Stimulated activated CD4-positive, alpha-beta T cell treated with anti-CD3 and anti-CD28 coated beads, Interleukin-12 subunit alpha, Interleukin-12 subunit beta, amount 100 ng/mL, for 48 hours (primary cell): ENCODE results near the gene WNT1.
A peak's percentile ranks its signal among the peaks of the same experiment; 100 is the strongest.

Experiments
- DNase-seq, 3 donors: peaks; one replicate each; pipeline ENCODE4 v3.0.0-alpha.2; 2020; ENCODE audit warnings: low read depth in 2 of 3, low spot score in 1 of 3

The WNT1 gene

DNA sequence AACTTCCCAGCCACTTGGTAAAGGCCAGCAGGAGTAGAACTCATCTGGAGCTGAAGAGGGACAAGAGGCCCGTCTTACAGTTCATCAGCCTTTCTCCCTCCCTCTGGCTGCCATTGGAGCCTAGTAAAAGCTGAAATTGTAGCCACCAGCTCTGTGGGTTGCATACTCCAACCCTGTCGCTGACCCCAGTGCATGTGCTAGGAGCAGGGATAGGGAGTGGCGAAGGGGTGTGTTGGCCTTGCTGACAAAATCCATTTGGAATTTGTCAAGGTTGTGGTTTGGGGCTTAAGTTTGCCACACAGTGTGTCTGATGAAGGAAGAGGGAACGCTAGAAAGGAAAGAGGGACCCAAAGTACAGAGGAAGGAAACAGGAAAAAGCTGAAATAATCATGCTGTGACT is 16.8 kb upstream of the WNT1 start:
- DNase-seq: no peak

DNA sequence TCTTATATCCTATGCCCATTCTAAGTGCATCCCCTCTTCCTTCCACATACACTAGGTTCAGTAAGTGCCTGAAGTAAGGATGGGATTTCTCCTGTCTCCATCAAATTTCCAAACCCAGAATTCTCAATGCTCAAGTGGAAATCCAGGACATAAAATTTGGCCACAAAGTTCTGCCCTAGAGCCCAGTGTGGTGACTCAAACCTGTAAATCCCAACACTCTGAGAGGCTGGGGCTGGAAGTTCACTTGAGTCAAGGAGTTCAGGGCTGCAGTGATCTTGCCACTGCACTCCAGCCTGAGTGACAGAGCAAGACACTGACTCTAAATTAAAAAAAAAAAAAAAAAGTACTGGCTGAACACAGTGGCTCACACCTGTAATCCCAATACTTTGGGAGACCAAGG is 16.3 kb upstream of the WNT1 start:
- DNase-seq: no peak

DNA sequence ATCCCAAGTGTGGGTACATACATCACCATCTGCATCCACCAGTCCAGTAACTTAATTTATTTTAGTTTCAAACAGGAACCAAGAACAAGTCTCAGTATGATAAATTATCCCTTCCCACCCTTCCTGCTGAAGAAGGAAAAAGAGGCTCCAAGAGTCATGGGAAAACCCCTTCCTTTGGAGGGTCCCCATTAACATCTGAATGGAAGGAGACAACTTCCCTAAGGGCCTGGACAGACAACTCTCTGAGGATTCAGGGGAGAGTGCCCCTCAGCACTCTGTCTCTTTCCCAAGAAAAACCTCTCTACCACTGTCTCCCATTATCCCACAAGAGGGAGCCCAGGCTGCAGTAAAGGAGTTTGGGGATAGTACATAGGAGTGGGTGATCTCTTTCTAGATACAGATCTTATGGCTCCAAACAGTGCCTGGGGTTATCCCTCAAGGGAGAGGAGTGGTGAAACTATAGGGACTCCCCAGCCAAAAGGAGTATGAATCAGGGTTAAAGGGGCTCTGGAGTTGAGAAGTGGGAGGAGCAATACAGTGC is 12.8 kb upstream of the WNT1 start:
- DNase-seq: no peak

DNA sequence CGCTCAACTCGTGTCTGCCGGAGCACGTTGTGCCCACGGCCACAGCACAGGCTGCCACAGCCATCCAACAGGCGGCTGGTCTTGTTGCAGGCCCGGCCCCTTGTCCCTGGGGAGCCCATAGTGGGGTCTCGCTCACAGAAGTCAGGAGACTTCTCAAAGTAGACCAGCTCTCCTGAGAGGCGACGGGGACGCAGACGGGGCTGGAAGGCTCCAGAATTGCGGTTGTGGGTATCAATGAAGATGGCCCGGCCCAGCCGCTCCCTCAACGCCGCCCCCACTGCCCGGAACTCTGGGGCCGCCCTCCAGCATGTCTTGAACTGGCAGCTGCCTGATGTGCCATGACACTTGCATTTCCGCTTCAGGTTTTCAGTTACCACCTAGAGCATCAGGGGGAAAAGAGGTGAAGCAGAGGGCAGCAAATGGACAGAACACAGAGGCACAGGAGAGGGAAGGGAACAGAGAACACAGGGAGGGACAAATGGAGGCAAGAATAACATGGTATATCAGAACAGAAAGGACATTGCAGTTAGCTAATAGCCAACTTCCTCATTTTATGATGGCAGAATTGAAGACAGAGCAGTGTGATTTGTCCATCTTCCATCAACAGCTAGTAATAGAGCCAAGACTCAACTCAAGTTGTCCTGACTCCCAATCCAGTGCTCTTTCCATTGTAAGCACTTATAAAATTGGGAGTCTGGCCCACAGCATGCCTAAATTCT is 11.8 kb upstream of the WNT1 start:
- no peak for DNase-seq

DNA sequence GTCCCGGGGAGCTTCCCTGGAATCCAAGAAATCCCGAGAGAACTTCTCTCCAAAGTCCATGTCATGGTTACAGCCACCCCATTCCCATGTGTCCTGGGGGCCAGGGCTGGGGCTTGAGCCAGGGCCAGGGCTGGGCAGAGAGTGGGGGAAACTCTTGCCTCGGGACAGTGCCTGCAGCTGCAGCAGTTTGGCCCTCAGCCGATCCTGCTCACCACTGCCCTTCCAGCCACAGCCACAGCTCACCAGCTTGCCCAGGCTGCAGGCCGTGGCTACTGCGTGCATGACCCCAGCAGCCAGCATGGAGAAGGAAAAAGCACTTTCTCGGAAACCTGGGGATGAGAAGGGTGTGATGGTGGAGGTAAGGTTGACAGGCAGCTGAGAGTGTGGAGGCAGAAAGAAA is 10.1 kb upstream of the WNT1 start:
- DNase-seq: no peak

DNA sequence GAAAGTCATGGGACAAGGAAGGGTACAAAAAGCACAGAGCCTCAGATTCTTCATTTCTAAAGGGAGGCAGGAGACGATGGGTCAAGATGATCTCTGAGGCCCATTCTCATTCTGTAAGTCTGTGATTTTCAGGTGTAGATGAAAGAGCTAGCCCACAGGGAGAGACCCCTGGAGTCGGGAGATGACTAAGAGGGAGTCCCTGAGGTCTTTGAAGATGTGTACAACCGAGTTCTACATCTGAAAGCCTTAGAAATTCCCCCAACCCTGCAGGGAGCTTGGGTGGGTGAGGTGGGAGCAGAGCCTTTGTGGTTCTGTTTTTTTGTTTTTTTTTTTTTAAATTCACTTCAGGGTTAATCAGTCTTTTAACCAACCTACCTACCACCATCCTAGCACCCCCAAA is 9.7 kb upstream of the WNT1 start:
- DNase-seq: no peak

DNA sequence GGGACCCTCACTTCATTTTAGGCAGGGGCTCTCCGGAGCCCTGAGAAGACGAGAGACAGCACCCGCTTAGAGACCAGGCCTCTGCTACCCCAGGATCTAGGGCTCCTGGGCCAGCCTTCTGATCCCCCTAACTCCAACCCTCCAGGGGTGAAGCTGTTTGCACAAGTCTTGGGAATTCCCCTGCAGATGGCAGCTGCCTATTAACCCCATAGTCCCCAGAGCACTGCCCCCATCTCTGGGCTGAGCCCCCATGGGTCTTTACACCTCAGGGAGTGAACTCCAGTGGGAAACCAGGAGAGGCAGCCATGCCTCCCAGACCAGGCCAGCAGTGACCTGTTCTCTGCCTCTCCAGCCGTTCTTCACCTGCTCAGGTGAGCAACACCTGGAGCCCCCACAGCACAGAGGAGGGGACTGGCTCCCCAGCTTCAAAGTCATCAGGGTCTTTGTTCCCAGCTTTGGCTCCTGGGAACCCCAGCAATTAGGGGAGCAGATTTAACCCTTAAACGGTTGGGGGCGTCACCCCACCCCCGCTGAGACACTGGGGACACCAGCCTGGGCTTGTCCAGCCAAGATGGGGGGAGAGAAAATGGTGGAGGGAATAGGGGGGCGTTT is 8.9 kb upstream of the WNT1 start:
- DNase-seq: no peak

DNA sequence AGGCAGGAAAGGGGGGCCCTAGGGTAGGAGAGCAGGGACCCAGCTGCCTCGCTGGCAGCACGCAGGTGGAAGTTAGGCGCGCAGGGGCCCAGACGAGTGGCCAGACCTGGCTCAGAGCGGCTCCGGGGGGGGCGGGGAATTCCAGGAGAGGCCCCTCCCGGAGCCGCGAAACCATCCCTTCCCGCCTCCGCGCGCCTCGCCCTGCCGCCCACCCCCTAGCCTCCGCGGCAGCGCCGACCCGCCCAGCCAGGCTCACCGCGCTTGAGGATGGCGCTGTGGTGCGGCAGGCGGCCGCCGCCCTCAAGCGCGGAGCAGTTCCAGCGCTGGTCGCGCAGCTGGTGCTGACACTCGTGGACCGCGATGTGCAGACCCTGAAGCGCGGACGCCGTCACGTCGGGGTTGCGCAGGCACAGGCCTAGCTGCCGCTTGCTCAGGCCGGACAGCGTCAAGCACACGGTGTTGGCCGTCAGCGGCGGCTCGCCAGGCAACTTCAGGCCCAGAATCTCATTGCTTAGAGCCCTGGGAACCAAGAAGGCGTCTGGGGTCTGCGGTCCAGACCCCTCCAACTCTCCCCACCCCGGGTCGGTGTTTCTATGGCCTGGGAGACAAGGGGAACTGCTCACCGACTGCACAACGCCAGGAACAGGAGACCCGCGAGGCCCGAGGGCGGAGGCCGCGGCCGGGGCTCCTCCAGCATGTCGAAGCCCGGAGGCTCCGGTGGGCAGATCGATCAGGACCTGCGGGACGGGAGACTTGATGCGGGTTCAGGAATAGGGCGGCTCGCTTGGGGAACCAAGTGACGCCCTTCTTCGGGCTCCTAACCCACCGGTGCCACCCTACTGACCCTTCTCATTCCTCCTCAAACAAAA is 8.1 kb upstream of the WNT1 start:
- DNase-seq: no peak

DNA sequence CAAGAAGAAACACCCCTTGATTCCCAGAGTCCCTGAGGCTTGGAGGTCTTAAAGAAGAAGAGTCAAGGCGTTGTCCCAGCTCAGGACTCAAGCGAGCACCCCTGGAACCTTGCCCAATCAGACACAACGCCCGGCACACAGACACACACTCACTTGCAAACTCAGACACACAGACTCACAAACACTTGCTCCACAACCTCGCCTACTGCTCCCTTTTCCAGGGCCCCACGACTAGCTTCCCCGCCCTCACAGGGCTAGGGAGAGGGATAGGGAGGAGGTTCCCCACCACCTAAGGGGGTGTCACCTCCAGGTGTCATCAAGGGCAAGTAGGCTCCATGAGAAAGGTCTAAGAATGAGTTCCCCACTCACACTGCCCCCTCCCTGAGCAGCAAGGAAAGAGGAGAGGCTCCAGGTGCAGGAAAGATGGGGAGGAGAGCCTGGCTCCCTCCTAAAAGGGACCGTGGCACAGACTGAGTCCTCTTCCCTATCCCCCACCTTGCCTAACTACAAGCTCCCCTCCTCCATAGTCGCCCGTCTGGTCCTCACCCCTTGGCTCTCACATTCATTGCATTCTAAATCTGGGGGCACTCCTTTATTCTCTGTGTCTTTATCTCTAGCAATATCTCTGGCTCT is 7.3 kb upstream of the WNT1 start:
- no peak for DNase-seq

DNA sequence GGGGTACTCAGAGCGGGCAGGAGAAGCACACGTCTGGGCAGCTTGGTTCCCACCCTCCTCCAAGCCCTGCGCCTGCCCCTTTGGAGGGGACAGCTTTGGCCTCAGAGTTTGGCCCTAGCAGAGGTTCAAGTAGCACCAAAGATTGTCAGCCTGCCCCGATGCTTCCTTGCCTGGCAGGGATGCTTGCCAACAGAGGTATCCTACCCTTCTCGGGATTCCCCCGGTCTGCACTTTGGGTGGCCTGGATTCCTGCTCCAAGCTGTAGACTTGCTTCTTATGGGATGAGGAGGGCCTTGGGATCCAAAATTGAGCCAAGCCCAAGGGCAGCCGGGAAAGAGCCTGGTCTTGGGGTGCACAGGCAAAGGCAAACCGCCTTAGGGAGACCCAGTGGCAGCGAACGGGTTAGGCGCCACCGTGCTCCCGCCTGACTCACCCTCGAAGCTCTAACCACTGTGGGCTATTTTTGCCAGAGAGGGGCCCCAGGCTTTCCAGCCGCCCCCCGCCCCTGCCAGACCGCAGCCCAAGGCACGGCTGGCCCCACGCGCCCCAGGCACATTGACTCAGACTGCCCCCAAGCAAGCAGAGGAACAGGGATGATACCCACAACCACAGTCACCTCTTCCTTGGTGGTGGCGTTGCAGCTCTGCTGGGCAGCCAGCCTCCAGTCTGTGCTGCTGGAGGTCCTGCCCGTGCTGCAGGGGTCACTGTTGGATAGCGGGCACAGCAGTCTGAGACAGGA is 5.7 kb upstream of the WNT1 start:
- DNase-seq: no peak

DNA sequence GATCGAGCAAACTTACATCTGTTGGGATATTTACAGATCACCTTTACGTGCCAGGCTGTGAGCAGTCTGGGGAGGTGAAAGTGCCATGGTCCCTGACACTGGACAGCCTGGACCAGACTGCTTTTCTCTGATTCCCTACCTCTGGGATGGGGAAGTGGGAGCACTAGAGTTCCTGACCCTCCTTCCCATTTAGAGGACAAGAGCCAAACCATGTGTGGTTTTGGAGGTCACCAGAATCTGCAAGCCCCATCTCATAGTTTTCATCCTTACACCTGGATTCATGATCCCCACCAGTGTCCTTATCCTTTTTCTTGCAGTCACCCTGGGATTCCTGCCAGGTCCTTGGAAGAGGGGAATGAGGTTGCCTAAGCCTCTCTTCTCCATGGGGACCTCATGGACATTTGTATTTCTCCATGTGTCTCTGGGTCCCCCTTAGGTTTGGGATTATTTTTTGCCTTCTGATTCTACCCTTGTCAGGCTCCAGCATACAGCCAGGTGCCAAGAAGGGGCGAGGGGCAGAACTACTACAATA is 5.1 kb upstream of the WNT1 start:
- no peak for DNase-seq

DNA sequence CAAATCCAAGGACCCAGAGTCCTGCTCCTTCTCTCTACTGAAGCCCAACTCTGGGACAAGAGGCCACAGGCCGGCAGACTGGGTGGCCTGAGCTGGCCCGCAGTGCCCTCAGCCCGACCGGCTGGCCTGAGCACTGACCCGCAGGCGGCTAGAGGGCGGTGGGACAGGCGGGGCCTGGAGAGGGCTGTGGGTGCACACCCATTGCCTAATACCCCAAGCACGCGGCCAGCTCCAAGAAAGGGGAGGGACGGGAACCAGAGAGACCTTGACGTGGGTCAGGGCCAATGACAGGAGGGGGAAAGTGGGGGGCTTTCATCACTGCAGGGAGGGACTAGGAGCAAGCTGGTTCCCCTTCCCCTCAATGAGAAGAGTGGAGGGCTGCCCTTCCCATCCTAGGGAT is 4.6 kb upstream of the WNT1 start:
- DNase-seq: no peak

DNA sequence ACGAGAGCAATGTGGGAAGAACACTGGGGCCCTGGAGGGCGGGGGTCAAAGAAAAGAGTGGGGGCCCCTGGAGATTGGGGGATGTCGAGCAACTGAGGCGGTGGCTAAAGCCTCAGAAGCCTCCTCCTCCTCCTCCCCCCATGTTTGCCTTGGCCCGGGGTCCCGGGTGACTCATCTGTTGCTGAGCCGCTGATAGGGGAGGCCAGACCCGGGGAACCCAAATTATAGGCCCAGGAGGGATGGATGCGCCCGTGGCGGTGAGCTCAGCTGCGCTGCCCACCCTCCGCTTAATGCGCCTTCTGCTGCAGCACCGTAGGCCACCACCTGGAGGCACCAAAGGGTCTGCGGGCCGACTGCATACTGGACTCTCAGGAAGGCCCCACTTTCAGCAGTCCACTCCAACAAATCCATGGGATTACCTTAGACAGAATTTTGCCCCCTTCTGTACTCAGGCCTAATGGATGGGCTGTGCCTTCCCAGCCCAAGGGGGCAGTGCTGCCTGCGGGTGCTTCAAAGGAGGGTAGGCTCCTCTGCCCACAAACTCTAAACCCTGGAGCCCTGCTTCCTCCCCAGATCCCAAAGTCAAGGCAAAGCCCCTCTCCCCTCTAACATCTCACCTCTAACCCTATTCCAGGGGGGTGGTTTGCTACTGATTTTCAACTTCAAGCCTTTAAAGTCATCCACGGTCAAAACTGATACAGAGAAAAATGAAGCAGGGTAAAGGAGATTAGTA is 4.0 kb upstream of the WNT1 start:
- no peak for DNase-seq

DNA sequence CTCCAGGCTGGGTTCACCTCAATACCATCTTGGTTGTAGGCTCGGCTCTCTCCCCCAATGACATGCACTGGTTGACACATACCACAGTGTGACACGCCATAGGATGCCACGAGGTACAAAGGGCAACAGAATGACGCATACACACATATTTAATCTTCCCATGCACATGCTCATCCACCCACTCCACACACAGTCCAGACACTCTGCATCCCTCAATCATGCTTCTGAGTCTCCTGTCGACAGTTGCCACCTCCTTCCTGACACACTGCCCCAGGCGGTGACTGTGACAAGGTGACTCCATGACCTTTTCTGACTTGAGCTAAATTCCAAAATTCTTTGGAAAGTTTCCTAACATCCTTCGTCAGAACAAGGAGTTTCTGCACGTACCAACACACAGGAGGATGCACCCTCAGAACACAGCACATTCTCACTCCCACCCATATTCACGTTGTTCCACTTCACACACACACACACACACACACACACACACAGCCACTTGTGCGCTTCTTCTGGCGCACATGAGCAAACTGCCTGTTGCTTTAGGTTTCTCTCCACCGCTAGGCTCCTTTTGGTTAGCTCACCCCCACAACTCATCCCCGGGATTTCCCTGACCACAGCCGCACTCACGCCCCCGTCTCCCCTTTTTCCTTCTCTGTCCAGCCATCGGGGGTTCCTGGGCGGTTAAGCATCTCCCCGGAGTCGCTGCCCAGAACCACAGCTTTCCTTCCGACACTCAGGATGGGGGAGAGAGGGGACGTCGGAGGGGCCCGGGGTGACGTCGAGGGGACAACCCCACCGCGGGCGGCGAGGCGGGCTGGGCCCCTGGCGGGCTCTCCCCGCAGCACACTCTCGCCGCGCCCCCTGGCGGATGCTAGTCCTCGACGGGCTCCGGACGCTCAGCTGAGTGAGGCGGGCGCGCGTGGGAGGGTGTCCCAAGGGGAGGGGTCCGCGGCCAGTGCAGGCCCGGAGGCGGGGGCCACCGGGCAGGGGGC is 536 bp upstream of the WNT1 start:
- DNase-seq: peak; percentile 69 to 84 (median 76)

DNA sequence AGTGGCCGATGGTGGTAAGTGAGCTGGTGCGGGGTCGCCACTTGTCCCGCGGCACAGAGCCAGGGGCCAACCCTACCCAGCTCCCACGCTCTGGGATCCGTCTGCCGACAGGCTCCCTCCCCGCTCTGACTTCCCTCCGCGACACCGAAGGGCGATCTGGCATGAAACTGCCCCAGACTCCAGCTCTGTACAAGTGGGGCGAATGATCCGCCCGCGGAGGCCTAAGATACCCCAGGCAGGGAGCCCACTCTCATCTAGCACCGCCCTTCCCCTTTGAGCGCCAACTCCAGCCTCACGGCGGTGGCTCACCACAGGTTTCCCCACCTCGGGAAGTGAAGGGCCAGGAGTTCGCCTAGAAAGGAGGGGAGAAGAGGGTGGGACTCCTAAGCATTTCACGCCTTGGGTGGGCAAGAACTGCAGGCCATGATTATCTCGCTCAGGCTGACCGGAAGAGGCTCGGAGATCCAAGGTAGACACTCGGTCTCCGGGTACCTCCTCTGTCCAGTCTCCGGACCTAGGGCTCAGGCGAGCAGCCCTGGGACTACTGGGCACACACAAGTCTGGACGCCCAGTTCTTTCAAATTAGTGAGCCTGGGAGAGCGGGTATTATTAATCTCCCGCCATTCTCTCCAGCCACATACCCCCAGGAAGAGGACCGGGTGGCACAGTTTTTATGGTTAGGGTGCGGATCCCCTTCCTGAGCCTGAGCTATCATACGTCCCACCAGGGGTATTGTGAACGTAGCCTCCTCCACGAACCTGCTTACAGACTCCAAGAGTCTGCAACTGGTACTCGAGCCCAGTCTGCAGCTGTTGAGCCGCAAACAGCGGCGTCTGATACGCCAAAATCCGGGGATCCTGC is 849 bp downstream of the WNT1 start:
- DNase-seq: no peak

DNA sequence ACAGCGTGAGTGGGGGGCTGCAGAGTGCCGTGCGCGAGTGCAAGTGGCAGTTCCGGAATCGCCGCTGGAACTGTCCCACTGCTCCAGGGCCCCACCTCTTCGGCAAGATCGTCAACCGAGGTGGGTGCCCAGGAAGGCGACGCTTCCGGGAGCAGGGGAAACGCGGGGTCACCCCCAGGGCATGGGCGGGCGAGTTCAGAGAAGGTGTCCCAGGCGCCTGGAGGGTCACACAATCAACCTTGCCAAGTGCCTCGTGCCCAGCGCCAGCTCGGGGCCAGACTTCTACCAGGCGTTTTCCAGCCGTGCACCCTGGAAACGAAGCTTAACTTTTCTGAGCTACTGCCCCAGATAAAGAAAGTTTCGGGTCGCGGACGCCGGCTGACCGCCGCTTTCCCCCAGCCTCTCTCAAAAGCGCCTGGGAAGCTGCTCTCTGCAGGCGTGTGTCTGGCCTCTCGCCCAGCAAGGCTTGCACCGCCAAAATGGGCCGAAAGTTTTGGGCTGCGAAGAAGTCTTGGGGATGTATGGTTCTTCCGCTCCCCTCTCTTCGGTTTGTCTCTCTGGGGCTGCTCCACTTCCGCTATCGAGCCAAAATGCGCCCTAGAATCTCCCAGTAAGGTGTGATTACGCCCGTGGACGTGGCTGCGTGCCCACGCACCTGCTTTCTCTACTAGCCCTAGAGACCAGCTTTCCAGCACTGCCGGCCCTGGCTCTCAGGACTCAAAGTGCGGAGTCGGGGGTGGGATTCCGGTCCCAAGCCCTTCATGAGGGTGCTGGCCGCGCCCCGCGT is 1.7 kb downstream of the WNT1 start:
- DNase-seq: no peak

DNA sequence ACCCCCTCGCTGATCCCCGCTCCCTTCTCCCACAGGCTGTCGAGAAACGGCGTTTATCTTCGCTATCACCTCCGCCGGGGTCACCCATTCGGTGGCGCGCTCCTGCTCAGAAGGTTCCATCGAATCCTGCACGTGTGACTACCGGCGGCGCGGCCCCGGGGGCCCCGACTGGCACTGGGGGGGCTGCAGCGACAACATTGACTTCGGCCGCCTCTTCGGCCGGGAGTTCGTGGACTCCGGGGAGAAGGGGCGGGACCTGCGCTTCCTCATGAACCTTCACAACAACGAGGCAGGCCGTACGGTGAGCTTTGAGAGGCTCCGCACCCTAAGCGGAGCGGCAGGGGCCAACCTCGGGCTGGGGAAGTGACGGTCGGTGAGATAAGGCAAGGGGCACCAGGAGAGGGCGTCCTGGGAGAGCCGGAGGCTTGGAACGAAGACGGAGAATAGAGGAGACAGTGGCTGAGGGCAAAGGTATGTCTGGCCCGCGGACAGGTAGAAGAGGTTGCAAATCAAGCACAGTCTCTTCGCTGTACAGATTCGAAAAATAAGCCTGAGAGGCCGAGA is 2.3 kb downstream of the WNT1 start:
- DNase-seq: no peak
